ENCODE results near the gene UNC13C. TPM values are rescaled to one million over a fixed set of nuclear protein-coding genes. Genes with fewer than 3 reads are reported as not detected.

Gene UNC13C
- total and polyA plus RNA-seq, 10 of the 15 experiments (the other 5 are each of a cell fraction or from before 2014, with no cell fraction given) = 9.9 to 81.3 (median 25.0) TPM

DNA sequence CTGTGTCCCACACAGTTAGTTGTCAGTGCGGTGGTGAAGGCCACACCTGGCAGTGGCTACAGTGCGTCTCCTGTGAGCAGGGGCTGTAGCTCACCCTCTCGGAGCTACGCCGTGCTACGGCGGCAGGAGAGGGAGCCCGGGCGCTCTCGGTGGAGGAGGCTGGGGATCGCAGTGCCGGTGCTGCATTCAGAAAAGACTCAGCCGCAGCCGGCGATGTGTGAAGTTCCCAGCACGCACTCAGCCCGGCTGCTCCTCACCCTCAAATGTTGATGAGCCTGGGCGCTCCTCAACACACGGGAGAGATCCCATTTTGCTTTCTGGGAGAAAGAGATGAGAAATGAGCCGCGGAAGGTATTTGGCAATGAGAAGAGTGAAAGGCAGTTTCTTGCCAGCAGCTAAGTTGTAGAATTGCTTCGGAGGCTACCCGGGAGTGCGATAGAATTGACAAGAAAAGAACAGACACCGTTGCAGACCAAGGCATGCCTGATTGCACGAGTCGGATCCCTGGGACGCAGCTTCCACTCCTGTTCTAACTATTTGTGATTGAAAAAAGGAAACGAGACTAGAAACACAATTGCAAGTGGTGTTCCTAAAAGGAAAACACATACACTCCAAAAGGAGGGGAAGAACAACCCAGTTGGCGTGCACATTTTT lies at the start of gene UNC13C (continued):
- TF ChIP-seq, protein P1, sequence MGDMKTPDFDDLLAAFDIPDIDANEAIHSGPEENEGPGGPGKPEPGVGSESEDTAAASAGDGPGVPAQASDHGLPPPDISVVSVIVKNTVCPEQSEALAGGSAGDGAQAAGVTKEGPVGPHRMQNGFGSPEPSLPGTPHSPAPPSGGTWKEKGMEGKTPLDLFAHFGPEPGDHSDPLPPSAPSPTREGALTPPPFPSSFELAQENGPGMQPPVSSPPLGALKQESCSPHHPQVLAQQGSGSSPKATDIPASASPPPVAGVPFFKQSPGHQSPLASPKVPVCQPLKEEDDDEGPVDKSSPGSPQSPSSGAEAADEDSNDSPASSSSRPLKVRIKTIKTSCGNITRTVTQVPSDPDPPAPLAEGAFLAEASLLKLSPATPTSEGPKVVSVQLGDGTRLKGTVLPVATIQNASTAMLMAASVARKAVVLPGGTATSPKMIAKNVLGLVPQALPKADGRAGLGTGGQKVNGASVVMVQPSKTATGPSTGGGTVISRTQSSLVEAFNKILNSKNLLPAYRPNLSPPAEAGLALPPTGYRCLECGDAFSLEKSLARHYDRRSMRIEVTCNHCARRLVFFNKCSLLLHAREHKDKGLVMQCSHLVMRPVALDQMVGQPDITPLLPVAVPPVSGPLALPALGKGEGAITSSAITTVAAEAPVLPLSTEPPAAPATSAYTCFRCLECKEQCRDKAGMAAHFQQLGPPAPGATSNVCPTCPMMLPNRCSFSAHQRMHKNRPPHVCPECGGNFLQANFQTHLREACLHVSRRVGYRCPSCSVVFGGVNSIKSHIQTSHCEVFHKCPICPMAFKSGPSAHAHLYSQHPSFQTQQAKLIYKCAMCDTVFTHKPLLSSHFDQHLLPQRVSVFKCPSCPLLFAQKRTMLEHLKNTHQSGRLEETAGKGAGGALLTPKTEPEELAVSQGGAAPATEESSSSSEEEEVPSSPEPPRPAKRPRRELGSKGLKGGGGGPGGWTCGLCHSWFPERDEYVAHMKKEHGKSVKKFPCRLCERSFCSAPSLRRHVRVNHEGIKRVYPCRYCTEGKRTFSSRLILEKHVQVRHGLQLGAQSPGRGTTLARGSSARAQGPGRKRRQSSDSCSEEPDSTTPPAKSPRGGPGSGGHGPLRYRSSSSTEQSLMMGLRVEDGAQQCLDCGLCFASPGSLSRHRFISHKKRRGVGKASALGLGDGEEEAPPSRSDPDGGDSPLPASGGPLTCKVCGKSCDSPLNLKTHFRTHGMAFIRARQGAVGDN (IDR thresholded peaks at IDR 0.05) = 0 out of 2 replicates have a peak, but pooled peaks have one; percentile 37
- TF ChIP-seq, protein P2, sequence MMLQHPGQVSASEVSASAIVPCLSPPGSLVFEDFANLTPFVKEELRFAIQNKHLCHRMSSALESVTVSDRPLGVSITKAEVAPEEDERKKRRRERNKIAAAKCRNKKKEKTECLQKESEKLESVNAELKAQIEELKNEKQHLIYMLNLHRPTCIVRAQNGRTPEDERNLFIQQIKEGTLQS (IDR thresholded peaks at IDR 0.05; ENCODE audit: borderline replicate concordance, extremely low read depth, low read depth, low read length) = no peak
- TF ChIP-seq GABPA (IDR thresholded peaks at IDR 0.05; ENCODE audit: low read depth) (no peak), SRF (IDR thresholded peaks at IDR 0.05; ENCODE audit: low read depth in 2 of 2, low read length in 2 of 2) (no peak), NBN (IDR thresholded peaks at IDR 0.05) (0 out of 2 replicates have a peak, but pooled peaks have one; percentile 25), HDGF (IDR thresholded peaks at IDR 0.05) (no peak), RUNX3 (IDR thresholded peaks at IDR 0.05; ENCODE audit: low read length) (no peak), CHD2 (IDR thresholded peaks at IDR 0.05; ENCODE audit: borderline replicate concordance, low read depth, low read length) (no peak), STAT3 (IDR thresholded peaks at IDR 0.05; ENCODE audit: low read depth, low read length) (no peak), PML (IDR thresholded peaks at IDR 0.05; ENCODE audit: low read length) (no peak), SMAD1 (IDR thresholded peaks at IDR 0.05; ENCODE audit: low read depth, partially characterized antibody) (no peak), SREBF1 (IDR thresholded peaks at IDR 0.05; ENCODE audit: low read length) (no peak), LARP7 (IDR thresholded peaks at IDR 0.05) (peak; percentile 52), FOS (IDR thresholded peaks at IDR 0.05; ENCODE audit: borderline replicate concordance, extremely low read depth, insufficient read length) (no peak), STAT1 (conservative IDR thresholded peaks at IDR 0.05) (no peak), TCF12 (IDR thresholded peaks at IDR 0.05; ENCODE audit: low read depth, low read length) (no peak)
- TF ChIP-seq, protein P3, sequence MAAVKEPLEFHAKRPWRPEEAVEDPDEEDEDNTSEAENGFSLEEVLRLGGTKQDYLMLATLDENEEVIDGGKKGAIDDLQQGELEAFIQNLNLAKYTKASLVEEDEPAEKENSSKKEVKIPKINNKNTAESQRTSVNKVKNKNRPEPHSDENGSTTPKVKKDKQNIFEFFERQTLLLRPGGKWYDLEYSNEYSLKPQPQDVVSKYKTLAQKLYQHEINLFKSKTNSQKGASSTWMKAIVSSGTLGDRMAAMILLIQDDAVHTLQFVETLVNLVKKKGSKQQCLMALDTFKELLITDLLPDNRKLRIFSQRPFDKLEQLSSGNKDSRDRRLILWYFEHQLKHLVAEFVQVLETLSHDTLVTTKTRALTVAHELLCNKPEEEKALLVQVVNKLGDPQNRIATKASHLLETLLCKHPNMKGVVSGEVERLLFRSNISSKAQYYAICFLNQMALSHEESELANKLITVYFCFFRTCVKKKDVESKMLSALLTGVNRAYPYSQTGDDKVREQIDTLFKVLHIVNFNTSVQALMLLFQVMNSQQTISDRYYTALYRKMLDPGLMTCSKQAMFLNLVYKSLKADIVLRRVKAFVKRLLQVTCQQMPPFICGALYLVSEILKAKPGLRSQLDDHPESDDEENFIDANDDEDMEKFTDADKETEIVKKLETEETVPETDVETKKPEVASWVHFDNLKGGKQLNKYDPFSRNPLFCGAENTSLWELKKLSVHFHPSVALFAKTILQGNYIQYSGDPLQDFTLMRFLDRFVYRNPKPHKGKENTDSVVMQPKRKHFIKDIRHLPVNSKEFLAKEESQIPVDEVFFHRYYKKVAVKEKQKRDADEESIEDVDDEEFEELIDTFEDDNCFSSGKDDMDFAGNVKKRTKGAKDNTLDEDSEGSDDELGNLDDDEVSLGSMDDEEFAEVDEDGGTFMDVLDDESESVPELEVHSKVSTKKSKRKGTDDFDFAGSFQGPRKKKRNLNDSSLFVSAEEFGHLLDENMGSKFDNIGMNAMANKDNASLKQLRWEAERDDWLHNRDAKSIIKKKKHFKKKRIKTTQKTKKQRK (IDR thresholded peaks at IDR 0.05; ENCODE audit: low read depth, low read length) = no peak
- TF ChIP-seq, protein P4, sequence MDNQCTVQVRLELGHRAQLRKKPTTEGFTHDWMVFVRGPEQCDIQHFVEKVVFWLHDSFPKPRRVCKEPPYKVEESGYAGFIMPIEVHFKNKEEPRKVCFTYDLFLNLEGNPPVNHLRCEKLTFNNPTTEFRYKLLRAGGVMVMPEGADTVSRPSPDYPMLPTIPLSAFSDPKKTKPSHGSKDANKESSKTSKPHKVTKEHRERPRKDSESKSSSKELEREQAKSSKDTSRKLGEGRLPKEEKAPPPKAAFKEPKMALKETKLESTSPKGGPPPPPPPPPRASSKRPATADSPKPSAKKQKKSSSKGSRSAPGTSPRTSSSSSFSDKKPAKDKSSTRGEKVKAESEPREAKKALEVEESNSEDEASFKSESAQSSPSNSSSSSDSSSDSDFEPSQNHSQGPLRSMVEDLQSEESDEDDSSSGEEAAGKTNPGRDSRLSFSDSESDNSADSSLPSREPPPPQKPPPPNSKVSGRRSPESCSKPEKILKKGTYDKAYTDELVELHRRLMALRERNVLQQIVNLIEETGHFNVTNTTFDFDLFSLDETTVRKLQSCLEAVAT (IDR thresholded peaks at IDR 0.05) = peak; percentile 79
- TF ChIP-seq, protein P5, sequence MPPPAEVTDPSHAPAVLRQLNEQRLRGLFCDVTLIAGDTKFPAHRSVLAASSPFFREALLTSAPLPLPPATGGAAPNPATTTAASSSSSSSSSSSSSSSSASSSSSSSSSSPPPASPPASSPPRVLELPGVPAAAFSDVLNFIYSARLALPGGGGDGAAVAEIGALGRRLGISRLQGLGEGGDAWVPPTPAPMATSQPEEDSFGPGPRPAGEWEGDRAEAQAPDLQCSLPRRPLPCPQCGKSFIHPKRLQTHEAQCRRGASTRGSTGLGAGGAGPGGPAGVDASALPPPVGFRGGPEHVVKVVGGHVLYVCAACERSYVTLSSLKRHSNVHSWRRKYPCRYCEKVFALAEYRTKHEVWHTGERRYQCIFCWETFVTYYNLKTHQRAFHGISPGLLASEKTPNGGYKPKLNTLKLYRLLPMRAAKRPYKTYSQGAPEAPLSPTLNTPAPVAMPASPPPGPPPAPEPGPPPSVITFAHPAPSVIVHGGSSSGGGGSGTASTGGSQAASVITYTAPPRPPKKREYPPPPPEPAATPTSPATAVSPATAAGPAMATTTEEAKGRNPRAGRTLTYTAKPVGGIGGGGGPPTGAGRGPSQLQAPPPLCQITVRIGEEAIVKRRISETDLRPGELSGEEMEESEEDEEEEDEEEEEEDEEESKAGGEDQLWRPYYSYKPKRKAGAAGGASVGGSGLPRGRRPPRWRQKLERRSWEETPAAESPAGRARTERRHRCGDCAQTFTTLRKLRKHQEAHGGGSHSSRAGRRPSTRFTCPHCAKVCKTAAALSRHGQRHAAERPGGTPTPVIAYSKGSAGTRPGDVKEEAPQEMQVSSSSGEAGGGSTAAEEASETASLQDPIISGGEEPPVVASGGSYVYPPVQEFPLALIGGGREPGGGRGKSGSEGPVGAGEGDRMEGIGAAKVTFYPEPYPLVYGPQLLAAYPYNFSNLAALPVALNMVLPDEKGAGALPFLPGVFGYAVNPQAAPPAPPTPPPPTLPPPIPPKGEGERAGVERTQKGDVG (CRISPR knock-in tag; IDR thresholded peaks at IDR 0.05) = no peak

All from GM12878 (cell line).